ENCODE data around the gene HAPSTR1.

Gene HAPSTR1

GRCh38 chr16:9095656-9096397 lies 4.4 kb downstream of the HAPSTR1 start:
- in situ Hi-C loops (cut with HindIII; ENCODE audit: low sequenced_read_pairs) = no loop called here

GRCh38 chr16:9096416-9096952 lies 5.0 kb downstream of the HAPSTR1 start:
- in situ Hi-C loops (cut with HindIII; ENCODE audit: low sequenced_read_pairs) = no loop called here

- in situ Hi-C loops (cut with HindIII; ENCODE audit: low sequenced_read_pairs) = no loop called here
Observed at GRCh38 chr16:9097266-9098219, 6.1 kb downstream of the HAPSTR1 start.

DNA sequence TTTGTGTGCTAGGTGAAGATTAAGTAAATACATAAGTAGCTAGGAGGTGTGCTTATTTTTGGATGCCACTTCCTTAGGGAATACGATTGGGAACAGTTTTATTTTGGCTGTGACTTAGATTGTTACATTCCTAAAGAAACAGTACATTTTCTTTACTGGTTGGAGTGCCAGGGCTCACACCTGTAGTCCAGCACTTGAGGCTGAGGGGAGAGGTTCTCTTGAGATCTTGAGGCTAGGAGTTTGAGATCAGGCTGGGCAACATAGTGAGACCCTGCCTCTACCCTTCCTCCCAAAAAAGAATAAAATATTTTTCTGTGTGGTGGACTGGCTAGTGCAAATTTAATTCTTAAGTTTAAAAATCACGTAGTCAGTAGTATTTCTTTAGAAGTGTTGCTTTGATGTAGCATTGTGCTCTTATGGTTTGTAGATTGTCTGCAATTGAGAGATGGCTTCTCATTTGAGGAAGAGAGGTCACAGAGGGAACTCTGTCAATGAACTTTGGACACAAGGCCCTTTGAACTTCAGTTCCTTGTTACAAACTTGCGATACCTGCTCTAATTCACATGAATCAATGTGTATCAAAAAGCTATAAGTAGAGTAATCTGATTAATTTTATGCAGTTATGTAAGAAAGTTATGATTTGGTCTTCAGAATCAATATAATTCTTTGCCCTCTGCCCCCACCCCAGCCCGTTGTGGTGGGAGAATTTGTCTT lies 7.1 kb downstream of the HAPSTR1 start:
- in situ Hi-C loops (cut with HindIII; ENCODE audit: low sequenced_read_pairs) = no loop called here

DNA sequence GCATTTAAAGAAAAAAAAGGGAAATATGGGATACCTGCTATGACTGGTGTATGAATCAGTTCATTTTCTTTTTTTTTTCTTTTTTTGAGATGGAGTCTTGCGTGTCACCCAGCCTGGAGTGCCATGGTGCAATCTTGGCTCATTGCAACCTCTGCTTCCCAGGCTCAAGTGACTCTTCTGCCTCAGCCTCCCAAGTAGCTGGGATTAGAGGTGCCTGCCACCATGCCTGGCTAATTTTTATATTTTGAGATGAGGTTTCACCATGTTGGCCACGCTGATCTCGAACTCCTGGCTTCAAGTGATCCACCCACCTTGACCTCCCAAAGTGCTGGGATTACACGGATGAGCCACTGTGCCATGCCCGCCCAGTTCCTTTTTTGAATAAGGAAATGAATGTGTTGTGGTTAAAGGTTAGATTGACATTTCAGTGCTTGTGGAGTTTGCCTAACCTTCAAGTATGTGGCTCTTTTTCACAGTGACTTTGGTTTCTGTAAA lies 7.7 kb downstream of the HAPSTR1 start:
- in situ Hi-C loops (cut with HindIII; ENCODE audit: low sequenced_read_pairs) = no loop called here

- in situ Hi-C loops (cut with HindIII; ENCODE audit: low sequenced_read_pairs) = no loop called here
Observed at GRCh38 chr16:9102379-9102778, 10.9 kb downstream of the HAPSTR1 start.

DNA sequence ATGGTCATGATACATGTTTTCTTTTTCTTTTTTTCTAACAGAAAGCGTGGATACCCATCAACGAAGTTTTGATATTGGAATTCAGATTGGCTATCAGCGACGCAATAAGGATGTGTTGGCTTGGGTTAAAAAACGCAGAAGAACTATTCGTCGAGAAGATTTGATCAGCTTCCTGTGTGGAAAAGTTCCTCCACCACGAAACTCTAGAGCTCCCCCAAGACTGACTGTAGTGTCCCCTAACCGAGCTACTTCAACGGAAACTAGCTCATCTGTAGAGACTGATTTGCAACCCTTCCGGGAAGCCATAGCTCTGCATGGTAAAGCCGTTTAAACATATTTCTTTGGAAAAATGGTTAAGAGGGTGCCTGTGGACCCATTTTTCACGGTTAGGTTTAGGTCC lies 11.5 kb downstream of the HAPSTR1 start:
- in situ Hi-C loops (cut with HindIII; ENCODE audit: low sequenced_read_pairs) = no loop called here

- in situ Hi-C loops (cut with HindIII; ENCODE audit: low sequenced_read_pairs) = no loop called here
Observed at GRCh38 chr16:9103546-9103945, 12.1 kb downstream of the HAPSTR1 start.

- in situ Hi-C loops (cut with HindIII; ENCODE audit: low sequenced_read_pairs) = no loop called here
Observed at GRCh38 chr16:9105189-9105588, 13.7 kb downstream of the HAPSTR1 start.

DNA sequence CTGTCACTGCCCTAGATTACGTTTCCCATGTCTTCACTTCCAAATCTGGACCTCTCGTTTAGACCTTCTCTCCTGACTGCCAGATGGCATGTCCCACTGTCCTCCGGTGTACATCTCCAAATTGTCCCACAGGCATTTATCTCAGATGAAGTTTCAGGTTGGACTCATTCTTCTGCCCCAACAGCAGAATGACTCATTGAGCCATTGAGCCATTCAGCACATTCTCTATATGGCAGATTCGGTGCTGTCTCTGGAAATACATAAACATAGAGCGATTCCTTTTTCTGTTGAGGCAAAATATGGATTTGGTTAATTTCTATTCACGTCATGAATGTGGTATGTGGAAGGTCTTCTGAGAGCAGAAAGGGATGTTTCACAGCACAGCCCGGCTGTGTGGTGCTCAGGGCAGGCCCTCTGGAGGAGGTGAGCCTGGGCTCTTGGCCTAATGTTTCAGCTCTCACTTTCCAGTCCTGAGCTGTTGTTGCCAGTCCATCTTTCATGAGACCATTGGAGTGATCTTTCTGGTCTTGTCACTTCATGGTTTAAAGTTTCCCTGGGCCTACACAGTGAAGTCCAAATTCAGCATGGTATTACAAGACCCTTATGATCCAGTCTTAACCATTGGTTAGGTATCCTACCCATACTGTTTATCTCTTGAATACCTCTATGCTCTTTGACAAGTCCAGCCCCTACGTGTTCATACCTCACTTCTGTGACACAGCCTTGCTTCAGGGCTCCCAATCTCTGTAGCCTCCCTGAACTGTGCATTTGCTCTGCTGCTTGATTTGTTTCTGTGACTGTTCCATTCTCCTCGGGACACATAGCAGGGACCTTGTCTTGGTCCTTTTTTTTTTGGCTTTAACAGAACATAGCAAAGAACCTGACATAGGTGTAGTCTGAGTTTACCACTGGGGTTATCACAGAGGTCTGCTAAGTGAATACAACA lies 15.9 kb downstream of the HAPSTR1 start:
- in situ Hi-C loops (cut with HindIII; ENCODE audit: low sequenced_read_pairs) = no loop called here

GRCh38 chr16:9109255-9109654 lies 17.8 kb downstream of the HAPSTR1 start:
- in situ Hi-C loops (cut with HindIII; ENCODE audit: low sequenced_read_pairs) = no loop called here

GRCh38 chr16:9112166-9112843 lies 20.9 kb downstream of the HAPSTR1 start:
- in situ Hi-C loops (cut with HindIII; ENCODE audit: low sequenced_read_pairs) = no loop called here

GRCh38 chr16:9112844-9113186 lies 21.4 kb downstream of the HAPSTR1 start:
- in situ Hi-C loops (cut with HindIII; ENCODE audit: low sequenced_read_pairs) = no loop called here

GRCh38 chr16:9113707-9114106 lies 22.3 kb downstream of the HAPSTR1 start:
- in situ Hi-C loops (cut with HindIII; ENCODE audit: low sequenced_read_pairs) = no loop called here

DNA sequence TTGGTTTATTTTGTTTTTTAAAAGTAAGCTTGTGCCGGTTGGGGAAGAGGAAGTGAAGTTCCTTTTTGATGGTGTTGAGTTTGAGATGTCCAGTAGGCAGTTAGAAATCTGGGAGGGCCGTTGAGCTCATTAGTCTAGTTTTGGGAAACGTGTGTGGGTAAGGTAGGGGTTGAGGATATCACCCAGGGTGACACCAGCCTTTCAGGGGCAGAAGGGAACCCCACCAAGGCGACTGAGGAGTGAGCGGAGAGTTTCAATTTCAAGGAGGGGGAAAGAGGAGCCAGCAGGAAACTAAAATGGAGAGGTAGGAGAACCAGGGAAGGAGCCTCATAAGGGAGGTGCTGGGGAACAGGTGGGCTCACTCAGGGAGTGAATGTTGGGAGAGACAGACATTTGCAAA lies 22.7 kb downstream of the HAPSTR1 start:
- in situ Hi-C loops (cut with HindIII; ENCODE audit: low sequenced_read_pairs) = no loop called here

DNA sequence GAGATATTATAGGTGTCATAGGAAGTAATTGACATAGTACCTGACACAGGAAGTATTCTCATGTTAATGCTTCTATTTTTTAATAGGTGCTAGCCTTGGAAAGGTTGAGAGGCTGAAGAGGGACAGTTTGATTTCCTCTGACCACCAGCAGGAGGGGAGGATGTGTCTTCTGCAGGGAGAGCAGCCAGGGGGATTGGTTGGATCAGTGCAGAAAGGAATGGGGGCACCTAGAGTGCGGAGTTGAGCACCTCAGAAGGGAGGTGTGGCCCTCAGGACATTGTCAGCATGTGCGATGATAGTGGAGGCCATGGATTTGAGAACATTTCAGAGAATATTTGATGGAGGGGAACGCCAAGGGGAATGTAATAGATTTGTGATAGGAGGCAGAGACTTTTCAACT lies 23.4 kb downstream of the HAPSTR1 start:
- in situ Hi-C loops (cut with HindIII; ENCODE audit: low sequenced_read_pairs) = no loop called here

DNA sequence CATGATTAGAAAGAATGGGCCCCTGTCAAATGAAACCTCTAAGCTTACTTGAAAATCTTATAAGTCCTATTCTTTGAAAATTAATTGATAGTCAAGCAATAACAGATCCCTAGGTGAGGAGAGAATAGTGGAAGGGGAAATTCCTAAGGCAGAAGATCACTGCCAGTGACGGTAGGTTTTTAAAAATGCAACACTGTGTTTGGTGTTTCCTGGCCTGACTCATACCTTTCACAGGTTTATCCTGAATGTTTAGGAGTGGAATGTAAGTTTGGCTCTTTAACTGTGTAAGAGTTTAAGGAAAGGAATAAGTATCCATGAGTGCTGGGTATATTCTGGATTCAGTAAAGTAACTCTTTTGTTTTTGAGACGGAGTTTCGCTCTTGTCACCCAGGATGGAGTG lies 23.8 kb downstream of the HAPSTR1 start:
- in situ Hi-C loops (cut with HindIII; ENCODE audit: low sequenced_read_pairs) = no loop called here

DNA sequence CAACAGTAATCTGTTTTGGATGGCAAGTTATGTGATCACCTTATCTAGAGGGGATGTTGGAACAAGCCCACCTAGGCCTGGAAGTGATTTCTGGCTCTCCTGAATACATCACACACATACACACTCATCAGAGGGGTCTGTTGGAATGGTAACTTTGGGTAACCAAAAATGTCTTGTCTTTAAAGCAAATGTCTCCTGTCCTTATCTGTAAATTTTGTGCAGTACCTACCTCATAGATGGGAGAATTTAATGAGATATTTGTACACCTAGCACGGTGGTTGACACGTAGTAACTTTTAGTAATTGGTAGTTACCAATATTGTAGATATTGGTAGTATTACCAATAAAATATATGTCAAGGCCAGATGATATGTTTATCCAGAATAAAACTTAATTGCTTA lies 24.7 kb downstream of the HAPSTR1 start:
- in situ Hi-C loops (cut with HindIII; ENCODE audit: low sequenced_read_pairs) = no loop called here

- in situ Hi-C loops (cut with HindIII; ENCODE audit: low sequenced_read_pairs) = no loop called here
Observed at GRCh38 chr16:9118170-9118569, 26.7 kb downstream of the HAPSTR1 start.
